ENCODE results near the gene TAF7L.

DNA sequence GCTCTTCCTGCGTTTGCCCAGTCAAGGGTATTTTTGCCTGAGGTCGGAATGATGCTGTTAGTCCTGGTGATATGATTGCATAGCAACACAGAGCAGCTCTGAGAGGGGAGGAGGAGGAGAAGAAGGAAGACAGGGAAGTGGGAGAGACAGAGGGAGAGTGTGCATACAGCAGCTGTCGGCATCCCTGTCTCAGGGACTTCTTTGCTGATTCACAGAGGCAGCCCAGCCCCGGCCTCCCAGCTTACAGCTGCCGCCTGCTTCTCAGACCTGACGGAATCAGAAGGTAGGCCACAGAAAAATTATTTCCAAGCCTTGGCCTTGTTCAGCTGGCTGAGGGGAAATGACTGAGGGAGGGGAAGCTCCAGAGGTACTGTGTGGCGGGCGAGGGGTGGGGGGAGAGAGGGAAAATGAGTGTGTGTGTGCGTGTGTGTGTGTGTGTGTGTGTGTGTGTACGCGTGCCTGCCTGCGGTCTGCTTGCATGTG lies 71.2 kb downstream of the TAF7L start:
- TF ChIP-seq, protein P1, sequence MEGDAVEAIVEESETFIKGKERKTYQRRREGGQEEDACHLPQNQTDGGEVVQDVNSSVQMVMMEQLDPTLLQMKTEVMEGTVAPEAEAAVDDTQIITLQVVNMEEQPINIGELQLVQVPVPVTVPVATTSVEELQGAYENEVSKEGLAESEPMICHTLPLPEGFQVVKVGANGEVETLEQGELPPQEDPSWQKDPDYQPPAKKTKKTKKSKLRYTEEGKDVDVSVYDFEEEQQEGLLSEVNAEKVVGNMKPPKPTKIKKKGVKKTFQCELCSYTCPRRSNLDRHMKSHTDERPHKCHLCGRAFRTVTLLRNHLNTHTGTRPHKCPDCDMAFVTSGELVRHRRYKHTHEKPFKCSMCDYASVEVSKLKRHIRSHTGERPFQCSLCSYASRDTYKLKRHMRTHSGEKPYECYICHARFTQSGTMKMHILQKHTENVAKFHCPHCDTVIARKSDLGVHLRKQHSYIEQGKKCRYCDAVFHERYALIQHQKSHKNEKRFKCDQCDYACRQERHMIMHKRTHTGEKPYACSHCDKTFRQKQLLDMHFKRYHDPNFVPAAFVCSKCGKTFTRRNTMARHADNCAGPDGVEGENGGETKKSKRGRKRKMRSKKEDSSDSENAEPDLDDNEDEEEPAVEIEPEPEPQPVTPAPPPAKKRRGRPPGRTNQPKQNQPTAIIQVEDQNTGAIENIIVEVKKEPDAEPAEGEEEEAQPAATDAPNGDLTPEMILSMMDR (optimal IDR thresholded peaks at IDR 0.05 in 1 of 3, IDR thresholded peaks at IDR 0.05 in 1 of 3, conservative IDR thresholded peaks at IDR 0.05 in 1 of 3; ENCODE audit: extremely low read depth in 1 of 3, insufficient read depth in 2 of 3, low read length in 3 of 3) = no peak
- no peak for TF ChIP-seq EZH2 (IDR thresholded peaks at IDR 0.05; ENCODE audit: low read length)
